Adipocyte (in vitro differentiated cells): ENCODE data around the gene SLC38A2.

Experiments
- DNase-seq: peaks from one replicate; pipeline ENCODE4 v3.0.0-alpha.2; 2015; ENCODE audit warnings: low read depth
- H3K27me3 ChIP-seq: replicated peaks from 2 replicates; pipeline ENCODE4 v1.7.0; 2013; ENCODE audit warnings: mild to moderate bottlenecking, low read length, moderate library complexity; ENCODE audit not compliant: control insufficient read depth, insufficient read depth
- H3K36me3 ChIP-seq: 2 replicates; pipeline ENCODE4 v1.7.0; 2013; ENCODE audit warnings: low read length, mild to moderate bottlenecking, moderate library complexity; ENCODE audit not compliant: control insufficient read depth, insufficient read depth, severe bottlenecking
- H3K4me1 ChIP-seq: 2 replicates; pipeline ENCODE4 v1.7.0; 2013; ENCODE audit warnings: mild to moderate bottlenecking, low read length, moderate library complexity; ENCODE audit not compliant: control insufficient read depth, insufficient read depth
- H3K4me3 ChIP-seq: 2 replicates; pipeline ENCODE4 v1.7.0; 2013; ENCODE audit warnings: mild to moderate bottlenecking, low read length, moderate library complexity
- H3K9ac ChIP-seq: 2 replicates; pipeline ENCODE4 v1.7.0; 2013; ENCODE audit warnings: mild to moderate bottlenecking, low read length, moderate library complexity
- H3K9me3 ChIP-seq: 2 replicates; pipeline ENCODE4 v1.7.0; 2013; ENCODE audit warnings: mild to moderate bottlenecking, low read length, moderate library complexity; ENCODE audit not compliant: control insufficient read depth

The SLC38A2 gene

GRCh38 chr12:46373301-46374296 lies 1.0 kb upstream of the SLC38A2 start:
- H3K4me1 ChIP-seq = peaks cover 15% of the 10 kb centered on the region
- peak; percentile 83 for DNase-seq
- H3K9me3 ChIP-seq = no peaks in the 10 kb centered on the region
- peak overlapping the region; percentile 97 for H3K4me3 ChIP-seq
- peaks cover 25% of the 10 kb centered on the region for H3K36me3 ChIP-seq
- H3K27me3 ChIP-seq = no peaks in the 10 kb centered on the region
- peak overlapping the region; percentile 90 for H3K9ac ChIP-seq

- Histone ChIP-seq H3K36me3 (peaks cover 42% of the 10 kb centered on the region), H3K27me3 (no peaks in the 10 kb centered on the region), H3K4me3 (peak overlapping the region; percentile 97), H3K9me3 (no peaks in the 10 kb centered on the region), H3K9ac (peak overlapping the region; percentile 99), H3K4me1 (peaks cover 27% of the 10 kb centered on the region)
- peak; percentile 73 for DNase-seq
Observed at GRCh38 chr12:46371718-46372543, 642 bp downstream of the SLC38A2 start.

GRCh38 chr12:46370792-46371717 lies 1.5 kb downstream of the SLC38A2 start:
- peaks cover 36% of the 10 kb centered on the region for H3K4me1 ChIP-seq
- no peaks in the 10 kb centered on the region for H3K27me3 ChIP-seq
- H3K36me3 ChIP-seq = peaks cover 51% of the 10 kb centered on the region
- H3K9ac ChIP-seq = peak overlapping the region; percentile 99
- DNase-seq = peak; percentile 93
- no peaks in the 10 kb centered on the region for H3K9me3 ChIP-seq
- H3K4me3 ChIP-seq = peak overlapping the region; percentile 97

GRCh38 chr12:46370380-46370734 lies 2.2 kb downstream of the SLC38A2 start:
- peak; percentile 34 for DNase-seq
- Histone ChIP-seq H3K36me3 (peaks cover 58% of the 10 kb centered on the region), H3K4me3 (peak overlapping the region; percentile 97), H3K4me1 (peaks cover 43% of the 10 kb centered on the region), H3K9ac (peak overlapping the region; percentile 99), H3K9me3 (no peaks in the 10 kb centered on the region), H3K27me3 (no peaks in the 10 kb centered on the region)

GRCh38 chr12:46369474-46370379 lies 2.8 kb downstream of the SLC38A2 start:
- peak; percentile 50 for DNase-seq
- Histone ChIP-seq H3K9ac (peak overlapping the region; percentile 99), H3K9me3 (no peaks in the 10 kb centered on the region), H3K4me1 (peaks cover 48% of the 10 kb centered on the region), H3K27me3 (no peaks in the 10 kb centered on the region), H3K4me3 (peak overlapping the region; percentile 97), H3K36me3 (peaks cover 64% of the 10 kb centered on the region)

GRCh38 chr12:46369095-46369473 lies 3.5 kb downstream of the SLC38A2 start:
- Histone ChIP-seq H3K27me3 (no peaks in the 10 kb centered on the region), H3K4me1 (peaks cover 54% of the 10 kb centered on the region), H3K9ac (peak overlapping the region; percentile 99), H3K4me3 (peak overlapping the region; percentile 97), H3K36me3 (peaks cover 71% of the 10 kb centered on the region), H3K9me3 (no peaks in the 10 kb centered on the region)
- no peak for DNase-seq

- no peaks in the 10 kb centered on the region for H3K27me3 ChIP-seq
- peaks cover 75% of the 10 kb centered on the region for H3K36me3 ChIP-seq
- peak overlapping the region; percentile 97 for H3K4me3 ChIP-seq
- peak; percentile 20 for DNase-seq
- H3K9me3 ChIP-seq = no peaks in the 10 kb centered on the region
- H3K4me1 ChIP-seq = peaks cover 54% of the 10 kb centered on the region
- H3K9ac ChIP-seq = peak overlapping the region; percentile 99
Observed at GRCh38 chr12:46368684-46369083, 3.9 kb downstream of the SLC38A2 start.

GRCh38 chr12:46368138-46368537 lies 4.4 kb downstream of the SLC38A2 start:
- Histone ChIP-seq H3K36me3 (peaks cover 80% of the 10 kb centered on the region), H3K9me3 (no peaks in the 10 kb centered on the region), H3K9ac (peak overlapping the region; percentile 99), H3K4me1 (peaks cover 55% of the 10 kb centered on the region), H3K27me3 (no peaks in the 10 kb centered on the region), H3K4me3 (peak overlapping the region; percentile 97)
- DNase-seq = peak; percentile 51

- peak overlapping the region; percentile 97 for H3K4me3 ChIP-seq
- H3K36me3 ChIP-seq = peaks cover 87% of the 10 kb centered on the region
- H3K4me1 ChIP-seq = peaks cover 62% of the 10 kb centered on the region
- H3K9me3 ChIP-seq = no peaks in the 10 kb centered on the region
- peak; percentile 14 for DNase-seq
- peak overlapping the region; percentile 99 for H3K9ac ChIP-seq
- H3K27me3 ChIP-seq = no peaks in the 10 kb centered on the region
Observed at GRCh38 chr12:46367351-46368029, 5.1 kb downstream of the SLC38A2 start.
